HL-60/S4 treated with phorbol 12-myristate 13-acetate at 8.2 ng/mL for 4 days and 3 days (cell line): ENCODE data around the gene ITGB2.

Experiments
- in situ Hi-C: fragments of 300-500 bp; cut with MboI; formaldehyde crosslinking; loops from 2 replicates; pipeline ENCODE4 v1.15.0; 2022; ENCODE audit warnings: low sequenced_read_pairs

Gene ITGB2

DNA sequence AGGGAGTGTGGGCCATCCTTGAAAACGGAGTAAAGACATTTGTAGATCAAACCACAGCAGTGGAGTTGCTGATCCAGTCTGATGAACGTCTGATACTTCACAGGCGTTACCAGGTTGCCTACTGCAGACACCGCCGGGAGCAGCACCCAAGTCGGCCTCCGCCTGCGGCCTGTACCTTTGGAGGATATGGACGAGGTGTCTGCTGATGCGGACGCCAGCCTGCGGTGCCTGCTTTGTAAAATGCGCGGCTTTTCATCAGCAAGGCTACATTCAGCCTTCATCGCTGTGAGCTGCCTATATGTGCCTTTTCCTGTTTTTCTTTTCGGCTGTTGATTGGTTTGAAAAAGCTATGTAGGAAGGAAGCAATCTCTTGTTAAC is 35.1 kb upstream of the ITGB2 start:
- in situ Hi-C loops = no loop called here

DNA sequence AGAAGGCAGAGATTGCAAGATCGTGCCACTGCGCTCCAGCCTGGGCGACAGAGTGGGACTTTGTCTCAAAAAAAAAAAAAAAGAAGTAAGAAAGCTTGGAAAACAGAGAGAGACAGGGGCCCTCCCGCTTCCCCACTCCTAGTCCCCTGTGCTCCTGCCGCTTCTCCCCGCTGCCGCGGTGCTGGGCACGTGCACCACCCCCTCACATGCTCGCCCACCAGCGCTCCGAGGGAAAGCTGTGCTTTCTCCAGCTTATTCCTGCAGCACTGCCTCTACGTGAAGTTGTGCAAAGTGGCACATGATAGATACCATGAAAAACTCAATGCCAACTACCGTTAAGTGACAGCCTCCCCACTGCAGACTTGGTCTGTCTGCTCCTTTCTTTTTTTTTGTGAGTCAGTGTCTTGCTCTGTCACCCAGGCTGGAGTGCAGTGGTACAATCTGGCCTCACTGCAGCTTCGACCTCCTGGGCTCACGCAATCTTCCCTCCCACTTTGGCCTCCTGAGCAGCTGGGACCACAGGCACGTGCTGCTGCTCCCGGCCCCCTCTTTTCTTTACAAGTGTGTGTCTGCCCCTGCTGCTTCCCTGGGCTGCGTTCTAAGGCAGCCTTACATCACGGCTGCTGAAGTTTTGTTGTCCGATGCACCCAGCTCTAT is 34.6 kb upstream of the ITGB2 start:
- in situ Hi-C loops = no loop called here

DNA sequence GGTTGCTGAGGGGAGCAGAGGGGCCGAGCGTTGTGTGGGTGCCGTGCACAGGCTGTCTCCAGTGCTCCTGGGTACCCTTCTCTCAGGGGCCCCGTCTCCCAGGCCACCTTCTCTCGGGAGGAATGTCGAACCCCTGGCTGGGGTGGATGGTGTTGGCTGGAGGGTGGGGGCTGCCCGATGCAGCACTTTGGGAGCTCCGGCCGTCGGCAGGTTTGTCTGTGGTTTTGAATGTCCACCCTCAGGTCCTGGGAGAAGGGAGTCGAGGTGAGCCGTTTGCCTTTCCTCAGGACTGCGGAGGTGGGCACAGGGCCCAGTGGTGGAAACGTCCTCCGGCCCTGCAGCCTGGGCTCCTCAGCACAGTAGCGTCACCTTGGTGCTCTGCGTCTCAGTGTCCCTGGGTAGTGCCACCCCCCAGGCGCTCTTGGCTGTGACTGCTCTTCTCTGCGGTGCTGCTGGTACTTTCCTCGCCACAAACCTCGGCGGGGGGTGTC is 33.6 kb upstream of the ITGB2 start:
- in situ Hi-C loops = loop anchor here (5.0 kb wide), 1 partner anchor 183 kb away; no protein-coding TSS in a partner anchor

DNA sequence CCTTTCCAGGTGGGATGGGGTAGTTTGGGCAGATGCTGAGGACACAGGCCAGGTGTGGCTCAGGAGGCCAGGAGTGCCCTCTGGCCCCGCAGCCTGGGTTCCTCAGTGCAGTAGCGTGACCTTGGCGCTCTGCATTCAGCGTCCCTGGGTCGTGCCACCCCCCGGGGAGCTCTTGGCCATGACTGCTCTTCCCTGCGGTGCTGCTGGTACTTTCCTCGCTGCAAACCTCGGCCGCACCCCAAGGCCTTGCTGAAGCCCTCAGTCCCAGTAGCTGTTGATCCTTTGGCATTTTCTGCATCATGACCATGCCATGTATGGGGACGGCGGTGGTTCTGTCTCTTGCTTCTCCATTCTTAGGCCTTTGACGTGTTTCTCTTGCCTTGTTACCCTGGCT is 32.9 kb upstream of the ITGB2 start:
- in situ Hi-C loops = loop anchor here (5.0 kb wide), 1 partner anchor 184 kb away; no protein-coding TSS in a partner anchor

DNA sequence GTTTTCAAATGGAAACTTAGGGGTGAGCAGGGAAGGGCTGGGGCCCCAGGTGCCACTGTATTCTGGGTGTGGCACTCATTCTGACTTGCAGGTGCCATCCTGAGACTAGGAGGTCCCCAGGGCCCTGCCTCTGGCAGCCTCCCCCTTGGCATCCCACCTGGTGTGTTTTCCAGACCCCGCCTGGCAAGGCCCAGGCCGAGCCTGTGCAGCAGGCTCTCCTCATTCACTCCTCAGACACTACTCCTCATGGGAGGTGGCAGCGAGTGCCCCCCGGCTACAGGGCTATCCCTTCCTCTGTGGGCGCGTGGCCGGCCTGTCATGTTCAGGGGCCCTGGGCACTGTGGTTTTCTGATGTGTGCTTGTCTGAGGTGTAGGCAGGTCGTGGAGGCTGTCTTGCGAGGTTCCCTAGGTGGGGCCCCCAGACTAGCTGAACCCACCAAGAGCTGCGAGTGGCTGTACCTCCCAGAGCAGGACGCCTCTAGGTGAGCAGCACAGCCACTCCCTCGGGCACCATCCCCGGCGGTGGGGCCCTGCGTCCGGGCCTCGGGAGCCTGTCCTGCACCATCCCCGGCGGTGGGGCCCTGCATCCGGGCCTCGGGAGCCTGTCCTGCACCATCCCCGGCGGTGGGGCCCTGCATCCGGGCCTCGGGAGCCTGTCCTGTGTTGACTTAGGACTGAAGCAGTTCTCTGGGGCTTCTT is 32.4 kb upstream of the ITGB2 start:
- in situ Hi-C loops = loop anchor here (5.0 kb wide), 1 partner anchor 184 kb away; no protein-coding TSS in a partner anchor

DNA sequence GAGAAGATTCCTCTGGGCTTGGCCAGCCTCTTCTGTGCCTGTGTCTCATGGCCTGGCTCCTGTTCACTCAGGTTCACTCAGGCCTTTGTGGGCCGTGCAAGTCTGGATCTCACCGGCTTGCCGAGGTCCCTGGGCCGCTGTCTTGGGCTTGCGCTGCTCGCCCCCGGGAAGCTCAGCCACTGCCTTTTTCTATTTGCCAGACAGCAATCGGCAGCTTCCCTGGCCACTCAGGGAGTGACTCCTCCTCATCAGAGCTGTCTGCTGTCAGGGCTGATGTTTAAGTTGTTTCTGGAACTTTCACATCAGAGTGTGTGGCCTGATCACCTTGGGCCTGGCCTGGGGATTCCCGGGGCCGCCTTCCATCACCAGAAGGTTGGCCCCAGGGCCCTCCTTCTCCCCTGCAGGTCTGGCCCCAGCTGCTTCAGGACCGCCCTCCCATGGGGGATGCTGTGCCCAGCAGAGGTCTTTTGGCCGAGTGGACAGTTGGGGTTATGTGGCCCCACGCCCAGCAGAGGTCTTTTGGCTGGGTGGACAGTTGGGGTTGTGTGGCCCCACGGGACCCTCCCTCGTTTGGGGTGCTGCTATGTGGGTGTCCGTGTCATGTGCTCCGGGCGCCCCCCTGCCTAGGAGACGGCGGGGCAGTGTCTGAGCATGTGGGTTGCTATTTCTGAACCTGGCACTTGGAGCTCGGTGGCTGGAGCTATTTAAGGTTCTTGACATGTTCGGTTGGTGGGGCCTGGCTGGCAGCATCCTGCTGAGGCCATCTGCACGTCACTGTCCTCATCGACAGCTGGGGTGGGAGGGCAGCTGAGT is 31.6 kb upstream of the ITGB2 start:
- in situ Hi-C loops = loop anchor here (5.0 kb wide), 1 partner anchor 185 kb away; no protein-coding TSS in a partner anchor

DNA sequence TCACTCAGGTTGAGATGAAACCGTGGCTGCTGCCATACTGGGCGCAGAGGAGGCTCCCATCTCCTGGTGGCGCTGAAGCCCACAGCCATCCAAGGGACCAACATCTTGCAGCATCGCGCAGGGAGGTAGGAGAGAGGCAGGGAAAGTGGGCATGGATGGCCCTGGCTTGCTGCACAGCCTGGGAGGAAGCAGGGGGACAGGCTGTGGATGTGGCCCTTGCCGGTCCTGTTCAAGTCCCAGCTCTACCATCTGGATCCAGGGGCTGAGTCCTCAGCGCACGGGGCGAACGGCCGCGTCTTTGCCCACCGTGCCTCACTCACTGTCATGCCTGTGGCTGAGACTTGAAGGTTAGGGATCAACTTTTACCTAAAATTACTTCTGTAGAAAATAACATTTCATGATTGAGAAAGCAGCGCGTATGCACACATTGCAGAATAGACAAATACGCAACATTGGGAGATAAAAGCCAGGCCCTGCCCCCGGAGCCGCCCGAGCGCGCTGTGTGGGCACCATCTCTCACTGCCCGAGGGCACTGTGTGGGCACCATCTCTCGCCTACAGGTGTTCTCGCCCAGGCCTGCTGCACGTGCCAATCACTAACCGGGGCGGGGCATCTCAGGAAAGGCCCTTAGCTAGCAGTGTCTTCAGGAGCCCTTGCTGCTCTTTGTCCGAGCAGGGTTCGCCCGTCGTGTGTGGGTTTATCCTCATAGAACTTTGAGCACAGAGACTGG is 30.7 kb upstream of the ITGB2 start:
- in situ Hi-C loops = loop anchor here (5.0 kb wide), 1 partner anchor 186 kb away; no protein-coding TSS in a partner anchor

DNA sequence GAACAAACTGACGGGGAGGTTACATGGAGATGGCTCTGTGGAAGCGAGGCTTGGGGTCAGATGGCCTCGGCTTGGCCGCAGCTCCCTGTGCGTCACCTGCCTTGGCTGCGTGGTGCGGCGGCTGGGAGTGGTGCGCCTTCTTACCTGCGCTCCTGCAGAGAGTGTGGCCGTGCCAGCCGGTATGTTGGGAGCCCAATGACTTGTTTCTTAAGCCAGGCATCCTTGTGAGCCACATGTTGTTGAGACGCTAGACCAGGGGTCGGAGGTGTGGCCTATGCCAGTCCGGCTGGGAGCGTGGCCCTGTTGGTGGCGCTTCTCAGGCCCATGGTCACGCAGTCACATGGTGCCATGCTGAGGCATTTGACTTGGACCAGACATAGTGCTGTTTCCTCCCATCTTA is 29.7 kb upstream of the ITGB2 start:
- in situ Hi-C loops = loop anchor here (5.0 kb wide), 1 partner anchor 187 kb away; no protein-coding TSS in a partner anchor

DNA sequence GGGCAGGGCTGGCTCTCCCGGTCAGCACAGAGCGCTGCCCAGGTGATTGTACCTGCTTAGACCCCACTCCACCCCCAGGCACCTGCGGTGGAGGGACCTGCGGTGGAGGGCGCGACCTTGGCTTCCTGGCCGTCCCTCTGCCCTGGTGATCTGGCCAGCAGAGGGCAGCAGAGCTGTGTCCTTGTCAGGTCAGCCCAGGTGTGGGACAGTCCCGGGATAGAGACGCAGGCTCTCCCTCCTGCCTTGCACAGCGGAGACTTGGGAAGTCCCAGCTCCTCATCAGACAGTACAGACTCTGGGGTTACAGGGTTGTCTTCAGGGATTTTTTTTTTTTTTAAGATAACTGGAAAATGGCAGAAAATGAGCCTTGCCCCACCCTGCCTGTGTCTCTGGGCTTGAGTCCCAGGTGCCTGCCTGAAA is 29.1 kb upstream of the ITGB2 start:
- in situ Hi-C loops = loop anchor here (5.0 kb wide), 1 partner anchor 188 kb away; no protein-coding TSS in a partner anchor

DNA sequence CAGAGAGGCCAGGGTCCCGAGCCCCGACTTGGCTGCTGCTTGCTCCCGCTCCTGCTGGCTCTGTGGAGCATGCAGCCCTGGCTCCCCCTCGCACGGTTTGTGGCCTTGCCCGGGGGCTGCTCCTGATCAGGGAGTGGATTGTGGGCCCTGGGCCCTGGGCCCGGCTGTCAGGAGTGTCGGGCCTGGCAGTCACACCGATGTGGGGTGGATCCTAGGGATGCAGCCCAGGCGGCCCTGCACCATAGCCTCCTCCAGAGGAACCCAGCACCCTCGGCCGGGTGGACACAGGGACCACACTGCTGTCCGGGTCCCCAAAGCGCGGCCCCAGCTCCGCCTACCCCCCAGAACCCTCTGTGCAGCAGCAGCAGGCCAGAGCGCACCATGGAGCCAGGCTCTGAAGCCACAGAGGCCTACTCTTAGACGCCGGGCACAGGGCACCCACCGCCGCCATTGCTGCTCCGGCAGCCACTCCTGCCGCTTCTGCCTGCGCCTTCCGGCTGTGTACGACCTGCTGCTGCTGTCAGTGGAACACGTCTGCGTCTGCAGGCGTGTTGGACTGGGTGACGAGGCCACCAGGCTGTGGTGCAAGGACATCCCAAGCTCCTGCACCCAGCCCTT is 28.6 kb upstream of the ITGB2 start:
- in situ Hi-C loops = no loop called here

DNA sequence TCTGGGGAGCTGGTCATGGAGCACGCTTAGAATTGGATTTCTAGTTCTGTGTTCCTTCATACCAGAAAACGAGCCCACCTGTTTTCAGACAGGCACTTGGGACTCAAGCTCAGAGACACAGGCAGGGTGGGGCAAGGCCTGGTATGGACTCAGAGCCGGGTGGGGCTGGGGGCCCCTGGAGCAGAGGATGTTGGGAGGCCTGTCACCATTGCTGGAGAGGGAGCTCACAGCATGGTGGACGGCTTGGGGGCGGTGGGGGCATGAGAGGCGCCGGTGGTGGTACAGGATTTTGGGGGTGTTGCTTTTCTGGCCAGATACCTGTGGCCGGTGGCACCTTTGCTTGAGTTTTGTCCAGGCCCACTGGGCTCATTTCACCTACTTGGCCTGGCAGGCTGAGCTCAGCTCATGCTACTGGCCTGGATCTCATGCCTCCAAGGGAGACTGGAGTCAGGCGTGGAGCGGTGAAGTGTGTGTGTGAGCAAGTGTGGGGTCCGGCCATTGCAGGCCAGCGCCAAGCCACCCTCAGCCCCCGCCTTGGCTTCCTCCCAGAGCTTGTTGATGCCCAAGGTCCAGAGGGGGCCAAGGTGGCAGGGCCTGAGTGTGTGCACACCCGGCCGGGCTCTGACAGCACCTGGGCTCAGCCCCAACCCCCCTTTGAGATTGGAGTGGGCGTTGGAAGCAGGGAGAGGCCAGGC is 27.9 kb upstream of the ITGB2 start:
- in situ Hi-C loops = no loop called here

DNA sequence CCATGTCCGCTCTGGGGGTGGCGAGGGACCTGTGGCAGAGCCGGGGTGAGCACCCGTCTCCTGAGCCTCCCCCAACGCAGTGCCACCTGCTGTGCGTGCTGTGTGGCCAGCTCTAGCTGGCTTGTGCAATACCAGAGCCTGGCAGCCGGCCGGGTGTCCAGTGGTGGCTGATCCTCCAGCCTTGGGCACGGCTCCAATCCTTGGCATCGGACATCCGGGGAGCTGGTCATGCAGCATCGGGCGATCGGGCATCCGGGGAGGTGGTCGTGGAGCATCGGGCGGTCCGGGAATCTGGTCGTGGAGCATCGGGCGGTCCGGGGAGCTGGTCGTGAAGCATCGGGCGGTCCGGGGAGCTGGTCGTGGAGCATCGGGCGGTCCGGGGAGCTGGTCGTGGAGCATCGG is 27.2 kb upstream of the ITGB2 start:
- in situ Hi-C loops = no loop called here

DNA sequence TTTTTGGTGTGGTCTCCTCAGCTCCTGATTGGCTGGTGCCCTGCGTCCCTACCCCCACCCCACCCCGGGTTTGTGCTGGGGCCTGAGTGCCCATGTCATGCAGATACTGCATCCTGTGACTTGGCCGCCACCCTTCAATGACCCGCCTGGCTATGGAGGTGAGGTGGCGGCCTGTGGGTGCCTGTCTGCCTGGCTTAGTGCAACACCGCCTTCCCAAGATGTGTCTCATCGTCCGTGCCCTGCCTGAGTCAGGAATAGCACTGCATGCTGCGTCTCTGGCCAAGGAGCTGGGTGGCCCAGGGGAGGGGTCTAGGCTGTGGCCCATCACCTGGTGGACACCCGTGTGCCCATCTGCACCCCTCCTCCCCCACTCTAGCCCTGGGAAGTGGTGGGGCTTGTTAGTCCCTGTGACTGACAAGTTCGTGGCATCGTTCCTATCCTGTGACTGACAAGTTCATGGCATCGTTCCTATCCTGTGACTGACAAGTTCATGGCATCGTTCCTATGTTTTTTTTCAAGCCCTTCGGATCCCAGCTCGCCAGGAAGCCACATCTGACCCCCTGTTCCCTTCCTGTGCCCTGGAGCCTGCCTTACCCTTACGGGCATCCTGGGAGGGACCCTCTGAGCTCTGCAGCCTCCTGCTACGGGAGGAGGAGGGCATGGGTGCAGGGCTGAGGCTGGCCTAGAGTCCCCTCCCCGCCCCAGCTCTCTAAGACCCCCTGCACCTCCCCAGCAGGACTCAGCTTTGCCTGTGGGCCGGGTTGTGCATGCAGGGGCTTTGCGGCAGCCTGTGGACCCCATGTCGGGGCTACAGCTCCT is 26.6 kb upstream of the ITGB2 start:
- in situ Hi-C loops = no loop called here

DNA sequence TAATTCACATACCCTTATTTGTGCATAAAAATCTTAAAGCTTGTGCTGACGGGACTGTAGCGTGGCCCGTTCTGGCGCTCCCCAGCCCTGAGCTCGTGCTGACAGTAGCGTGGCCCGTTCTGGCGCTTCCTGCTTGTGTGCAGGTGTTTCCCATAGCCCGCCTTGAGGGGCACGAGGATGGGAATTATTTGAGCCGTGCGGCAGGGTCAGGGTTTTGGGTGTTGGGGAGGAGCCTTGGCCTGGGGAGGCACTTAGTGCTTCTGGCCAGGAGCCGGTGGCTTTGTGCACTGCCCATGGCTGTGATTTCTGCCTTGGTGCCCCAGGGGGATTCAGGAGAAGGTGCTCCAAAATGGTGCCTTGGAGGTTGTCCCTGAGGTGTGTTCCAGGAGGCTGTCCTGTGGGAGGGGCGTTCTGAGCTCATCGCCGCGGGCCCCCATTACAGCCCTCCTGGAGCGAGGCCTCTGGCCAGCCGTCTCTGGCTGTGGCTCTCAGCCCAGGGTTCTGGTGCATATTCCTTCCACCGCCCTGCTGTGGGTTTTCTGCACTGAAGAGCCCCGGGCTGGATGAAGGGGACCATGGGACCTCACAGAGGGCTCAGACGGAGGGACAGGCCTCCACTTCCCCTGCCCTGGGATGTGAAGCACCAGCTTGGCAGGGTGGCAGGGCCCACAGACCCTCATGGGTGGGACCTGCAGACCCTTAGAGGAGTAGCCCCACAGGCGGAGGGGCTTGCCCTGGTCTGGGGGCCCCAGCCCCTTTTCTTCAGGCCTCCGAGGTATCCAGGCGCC is 25.7 kb upstream of the ITGB2 start:
- in situ Hi-C loops = no loop called here

DNA sequence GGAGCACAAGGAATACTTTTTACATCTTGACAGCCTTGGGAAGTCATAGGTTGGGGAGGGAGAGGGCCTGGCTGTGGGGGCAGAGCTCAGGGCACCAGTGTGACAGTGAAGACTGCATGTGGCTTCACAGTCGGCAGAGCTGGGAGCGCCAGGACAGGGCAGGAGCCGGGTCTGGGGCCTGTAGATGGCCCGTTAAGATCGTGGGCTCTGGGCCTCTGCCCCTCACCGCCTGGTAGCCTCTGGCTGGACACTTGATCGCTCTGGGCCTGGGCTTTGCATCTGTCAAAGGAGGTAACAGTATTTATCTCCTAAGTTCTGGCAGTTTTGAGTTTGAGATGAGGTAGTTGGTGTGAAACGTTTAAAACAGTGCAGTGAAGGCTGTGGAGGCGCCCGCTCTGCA is 23.9 kb upstream of the ITGB2 start:
- in situ Hi-C loops = no loop called here

DNA sequence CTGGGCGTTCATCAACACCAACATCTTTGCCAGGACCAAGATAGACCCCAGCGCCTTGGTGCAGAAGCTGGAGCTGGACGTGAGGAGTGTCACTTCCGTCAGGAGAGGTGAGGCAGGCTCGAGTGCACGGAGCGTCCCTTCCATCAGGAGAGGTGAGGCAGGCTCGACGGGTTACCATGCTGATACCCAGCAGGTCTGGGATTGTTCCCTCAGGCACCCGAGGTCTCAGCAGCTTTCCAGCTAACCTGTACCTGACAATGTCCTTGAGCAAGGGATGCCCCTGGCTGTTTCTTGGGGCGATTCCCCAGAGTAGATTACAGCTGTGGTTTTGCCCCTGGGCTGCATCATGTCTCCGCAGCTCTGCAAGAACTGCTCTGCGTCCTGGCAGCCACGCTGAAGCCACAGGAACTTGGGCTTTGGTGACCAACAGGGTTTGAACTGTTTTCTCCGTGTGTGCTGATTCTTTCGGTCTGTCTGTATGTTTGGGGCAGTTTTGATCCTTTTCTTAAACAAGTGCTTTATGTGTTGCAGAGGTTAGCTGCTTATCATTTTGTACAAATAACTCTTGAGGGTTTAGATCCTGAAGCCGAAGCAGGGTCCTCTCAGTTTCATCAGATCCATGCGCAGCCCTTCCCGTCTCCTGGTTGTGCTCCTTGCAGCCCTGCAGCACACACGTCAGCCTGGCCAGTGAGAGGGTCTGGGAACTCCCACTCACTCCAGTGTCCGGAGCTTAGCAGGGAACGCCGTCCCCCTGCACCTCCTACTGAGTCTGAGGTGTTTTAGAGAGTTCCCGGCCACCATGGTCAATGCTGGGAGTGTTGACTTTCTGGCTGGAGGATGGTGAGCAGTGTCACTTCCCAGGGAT is 23.2 kb upstream of the ITGB2 start:
- in situ Hi-C loops = no loop called here
